Esophagus muscularis mucosa (tissue), 3 donors: ENCODE measurements around the gene CSNK2A2.

Experiments used
- CTCF ChIP-seq, 3 experiments: fragments of 200-600 bp in 2 of 3; fragments of 450-650 bp in 1 of 3; sonication (generic) in 2 of 3; IDR thresholded peaks; one replicate each; pipeline ENCODE4 v1.5.1; 2017 to 2019; ENCODE audit warnings: antibody characterized with exemption in 3 of 3, mild to moderate bottlenecking in 2 of 3, moderate library complexity in 1 of 3
- POLR2A ChIP-seq: fragments of 450-650 bp; IDR thresholded peaks from one replicate; pipeline ENCODE4 v1.6.1; 2017; ENCODE audit warnings: antibody characterized with exemption, moderate library complexity, mild to moderate bottlenecking, low read depth

- TF ChIP-seq CTCF (IDR thresholded peaks at IDR 0.05) (no peak), POLR2A (no peak)
These were observed 11.5 kb downstream of the CSNK2A2 start for GRCh38 chr16:58186176-58186944.
